GM21825 (cell line): ENCODE results near the gene TNKS1BP1.
A peak's percentile ranks its signal among the peaks of the same experiment; 100 is the strongest.
"Not testable (repeated sequence)": the region's sequence is repeated elsewhere in the genome, so short reads cannot be mapped to it uniquely, and the experiment has no call there.

Experiments
- ATAC-seq: cut with Tn5 transposase; IDR thresholded peaks from one replicate; pipeline ENCODE4 v1.9.1; 2021; ENCODE audit warnings: mild to moderate bottlenecking, moderate library complexity; ENCODE audit not compliant: unreplicated experiment

The TNKS1BP1 gene

GRCh38 chr11:57296205-57296604 is 28.5 kb downstream of the TNKS1BP1 start:
- not testable (repeated sequence) for ATAC-seq

GRCh38 chr11:57294225-57295131 is 30.3 kb downstream of the TNKS1BP1 start:
- no peak for ATAC-seq

GRCh38 chr11:57290288-57290687 is 34.5 kb downstream of the TNKS1BP1 start:
- ATAC-seq = no peak

- no peak for ATAC-seq
Observed at GRCh38 chr11:57288771-57289579, 35.8 kb downstream of the TNKS1BP1 start.

GRCh38 chr11:57287884-57288283 is 36.9 kb downstream of the TNKS1BP1 start:
- no peak for ATAC-seq

GRCh38 chr11:57283231-57283990 is 41.3 kb downstream of the TNKS1BP1 start:
- no peak for ATAC-seq

GRCh38 chr11:57281546-57281945 is 43.2 kb downstream of the TNKS1BP1 start:
- not testable (repeated sequence) for ATAC-seq

- ATAC-seq = no peak
Observed at GRCh38 chr11:57279116-57279515, 45.6 kb downstream of the TNKS1BP1 start.

- no peak for ATAC-seq
Observed at GRCh38 chr11:57278721-57279095, 46.0 kb downstream of the TNKS1BP1 start.

- peak; percentile 73 for ATAC-seq
Observed at GRCh38 chr11:57277845-57278720, 46.7 kb downstream of the TNKS1BP1 start.

- ATAC-seq = no peak
Observed at GRCh38 chr11:57276971-57277675, 47.6 kb downstream of the TNKS1BP1 start.

GRCh38 chr11:57276169-57276970 is 48.4 kb downstream of the TNKS1BP1 start:
- no peak for ATAC-seq

- no peak for ATAC-seq
Observed at GRCh38 chr11:57275582-57275981, 49.2 kb downstream of the TNKS1BP1 start.

- ATAC-seq = no peak
Observed at GRCh38 chr11:57274904-57275498, 49.8 kb downstream of the TNKS1BP1 start.

- ATAC-seq = no peak
Observed at GRCh38 chr11:57273448-57274058, 51.2 kb downstream of the TNKS1BP1 start.

- no peak for ATAC-seq
Observed at GRCh38 chr11:57269571-57270021, 55.2 kb downstream of the TNKS1BP1 start.

GRCh38 chr11:57266157-57266556 is 58.6 kb downstream of the TNKS1BP1 start:
- no peak for ATAC-seq

- ATAC-seq = no peak
Observed at GRCh38 chr11:57263351-57263750, 61.4 kb downstream of the TNKS1BP1 start.
